Activated naive CD4-positive, alpha-beta T cell treated with anti-CD3 and anti-CD28 coated beads for 36 hours (primary cell): ENCODE data around the gene SPCS3. TPM values are rescaled to one million over a fixed set of nuclear protein-coding genes. Genes with fewer than 3 reads are reported as not detected.
"Not testable (repeated sequence)": the region's sequence is repeated elsewhere in the genome, so short reads cannot be mapped to it uniquely, and the experiment has no call there.

Source experiments
- CTCF ChIA-PET: fragments of 350-600 bp; sonication (Branson Sonifier 250); formaldehyde crosslinking; loops from one replicate; lab custom pipeline; 2021; ENCODE audit warnings: antibody characterized with exemption; lab: Charles Lee
- DNase-seq: peaks from one replicate; pipeline ENCODE4 v3.0.0-alpha.2; 2020
- H3K27ac Mint-ChIP-seq: one replicate; pipeline ENCODE4 v1.8.0; 2021; ENCODE audit warnings: mild to moderate bottlenecking, mixed read lengths
- H3K27me3 Mint-ChIP-seq: one replicate; pipeline ENCODE4 v1.8.0; 2021; ENCODE audit warnings: low read depth, mixed read lengths
- H3K36me3 Mint-ChIP-seq: one replicate; pipeline ENCODE4 v1.8.0; 2021; ENCODE audit warnings: low read depth, mixed read lengths
- H3K4me1 Mint-ChIP-seq: one replicate; pipeline ENCODE4 v1.8.0; 2021; ENCODE audit warnings: low read depth, mixed read lengths
- H3K4me3 Mint-ChIP-seq: one replicate; pipeline ENCODE4 v1.8.0; 2021; ENCODE audit warnings: mild to moderate bottlenecking, moderate library complexity, mixed read lengths
- H3K9me3 Mint-ChIP-seq: one replicate; pipeline ENCODE4 v1.8.0; 2021; ENCODE audit warnings: mixed read lengths
- intact Hi-C: fragments of 100-400 bp; cut with micrococcal nuclease; formaldehyde crosslinking; loops from one replicate; pipeline ENCODE4 v1.15.1; 2023
- total RNA-seq, 2 experiments: library from RNA; stranded (reverse); gene quantifications; one replicate each; pipeline ENCODE4 v1.2.3, GENCODE V29; 2021

The SPCS3 gene
- 100 to 1,000 TPM; 140 to 154 TPM for total RNA-seq

DNA sequence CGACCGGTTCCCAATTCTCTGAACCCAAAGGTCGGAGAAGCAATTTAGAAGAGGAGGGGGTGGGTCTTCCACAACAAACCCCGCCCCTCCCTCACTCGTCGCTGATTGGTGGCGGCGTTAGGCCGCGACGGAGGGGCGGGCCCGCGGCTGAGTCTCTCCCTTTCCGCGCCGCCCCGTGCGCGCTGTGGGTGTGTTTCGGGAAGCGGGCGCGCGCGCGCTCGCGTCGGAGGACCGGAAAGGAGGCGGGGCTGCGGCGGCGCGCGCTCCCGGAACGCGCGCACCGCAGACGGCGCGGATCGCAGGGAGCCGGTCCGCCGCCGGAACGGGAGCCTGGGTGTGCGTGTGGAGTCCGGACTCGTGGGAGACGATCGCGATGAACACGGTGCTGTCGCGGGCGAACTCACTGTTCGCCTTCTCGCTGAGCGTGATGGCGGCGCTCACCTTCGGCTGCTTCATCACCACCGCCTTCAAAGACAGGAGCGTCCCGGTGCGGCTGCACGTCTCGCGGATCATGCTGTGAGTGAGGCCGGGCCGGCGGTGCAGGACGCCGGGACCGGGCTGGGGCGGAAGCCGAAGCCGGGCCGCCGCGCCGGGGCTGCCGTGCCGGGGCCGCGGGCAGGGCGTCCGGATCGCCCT lies at the start of gene SPCS3:
SPCS3 (plus strand) TSS at position 263 of the 636 bp plus-strand sequence; CDS start at position 374, 111 bp downstream.
- H3K27ac Mint-ChIP-seq: peak within 1 kb of the TSS; percentile 92
- peak within 1 kb of the TSS; percentile 84 for H3K4me3 Mint-ChIP-seq
- DNase-seq: peak; percentile 94
- CTCF ChIA-PET: no interaction called here
- H3K9me3 Mint-ChIP-seq: no peaks in the 10 kb centered on the region
- intact Hi-C loops: loop anchor here (1.0 to 2.0 kb wide), 4 partner anchors 125 to 1123 kb away; partner anchors contain the start of genes AGA, NEIL3, SPATA4 and WDR17
- peaks cover 34% of the 10 kb centered on the region for H3K4me1 Mint-ChIP-seq
- H3K27me3 Mint-ChIP-seq: no peaks in the 10 kb centered on the region
- peaks cover 19% of the 10 kb centered on the region for H3K36me3 Mint-ChIP-seq

DNA sequence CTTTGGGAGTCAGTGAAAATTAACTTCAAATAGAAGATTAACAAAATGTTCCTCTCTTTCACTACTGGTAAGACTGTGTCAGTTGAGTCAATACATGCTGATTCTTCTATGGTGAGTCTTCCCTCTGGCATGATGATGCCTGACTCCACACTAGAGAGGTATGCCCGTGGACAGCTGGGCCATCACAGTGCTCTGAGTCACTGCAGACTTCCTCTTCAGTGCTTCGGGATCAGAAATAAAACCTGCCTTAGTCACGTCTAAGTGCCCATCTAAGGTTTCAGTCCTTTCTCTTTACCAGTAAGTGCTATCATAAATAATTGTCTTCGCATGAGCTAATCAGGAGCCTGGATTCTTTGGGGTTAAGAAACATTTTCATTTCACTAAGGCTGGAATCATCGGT lies 49.1 kb upstream of the SPCS3 start:
- CTCF ChIA-PET: interaction anchor here (0.6 kb wide), 1 partner anchor 51 kb away, joined by 3 read pairs; no protein-coding TSS in a partner anchor
- intact Hi-C loops: no loop called here
- Mint-ChIP-seq H3K9me3 (no peaks in the 10 kb centered on the region), H3K27me3 (peaks cover 2% of the 10 kb centered on the region), H3K4me3 (no peak overlapping the region), H3K27ac (no peak overlapping the region), H3K36me3 (no peaks in the 10 kb centered on the region), H3K4me1 (no peaks in the 10 kb centered on the region)
- DNase-seq: no peak

GRCh38 chr4:176271749-176272148 lies 48.0 kb upstream of the SPCS3 start:
- intact Hi-C loops: no loop called here
- H3K4me3 Mint-ChIP-seq: no peak overlapping the region
- H3K9me3 Mint-ChIP-seq: no peaks in the 10 kb centered on the region
- no peaks in the 10 kb centered on the region for H3K4me1 Mint-ChIP-seq
- H3K27me3 Mint-ChIP-seq: peaks cover 2% of the 10 kb centered on the region
- H3K27ac Mint-ChIP-seq: no peak overlapping the region
- CTCF ChIA-PET: no interaction called here
- DNase-seq: no peak
- H3K36me3 Mint-ChIP-seq: no peaks in the 10 kb centered on the region

- Mint-ChIP-seq H3K36me3 (no peaks in the 10 kb centered on the region), H3K4me3 (no peak overlapping the region), H3K9me3 (no peaks in the 10 kb centered on the region), H3K27ac (no peak overlapping the region), H3K4me1 (no peaks in the 10 kb centered on the region), H3K27me3 (peaks cover 7% of the 10 kb centered on the region)
- DNase-seq: no peak
- CTCF ChIA-PET: interaction anchor here (0.7 kb wide), 1 partner anchor 286 kb away, joined by 4 read pairs; no protein-coding TSS in a partner anchor
- intact Hi-C loops: no loop called here
Observed at GRCh38 chr4:176272799-176273198, 47.0 kb upstream of the SPCS3 start.

DNA sequence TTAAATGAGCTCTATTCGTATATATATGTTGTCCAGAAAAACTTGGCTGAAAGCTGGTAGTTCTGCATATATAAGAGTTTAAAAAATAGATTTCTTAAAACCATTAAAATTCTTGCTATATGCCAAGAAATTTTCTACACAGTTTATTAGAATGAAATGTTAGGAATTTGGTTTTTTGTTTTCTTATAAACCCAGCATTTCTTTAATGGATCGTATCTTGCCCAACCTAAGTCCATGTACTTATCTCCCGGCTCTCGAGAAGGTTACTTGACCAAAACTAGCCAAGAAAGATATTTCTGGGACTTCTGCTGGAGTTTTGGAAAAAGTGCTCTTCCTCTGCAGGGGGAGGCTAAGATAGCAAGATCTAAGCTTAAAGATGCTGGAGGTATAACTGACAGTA lies 46.0 kb upstream of the SPCS3 start:
- H3K27me3 Mint-ChIP-seq: peaks cover 7% of the 10 kb centered on the region
- no peak for DNase-seq
- H3K4me3 Mint-ChIP-seq: no peak overlapping the region
- H3K9me3 Mint-ChIP-seq: no peaks in the 10 kb centered on the region
- H3K36me3 Mint-ChIP-seq: no peaks in the 10 kb centered on the region
- CTCF ChIA-PET: interaction anchor here (0.6 kb wide), 1 partner anchor 49 kb away, joined by 3 read pairs; no protein-coding TSS in a partner anchor
- intact Hi-C loops: no loop called here
- H3K4me1 Mint-ChIP-seq: no peaks in the 10 kb centered on the region
- no peak overlapping the region for H3K27ac Mint-ChIP-seq

GRCh38 chr4:176274441-176274840 lies 45.3 kb upstream of the SPCS3 start:
- CTCF ChIA-PET: no interaction called here
- Mint-ChIP-seq H3K36me3 (no peaks in the 10 kb centered on the region), H3K4me1 (no peaks in the 10 kb centered on the region), H3K4me3 (no peak overlapping the region), H3K27ac (no peak overlapping the region), H3K9me3 (no peaks in the 10 kb centered on the region), H3K27me3 (peaks cover 8% of the 10 kb centered on the region)
- DNase-seq: no peak
- intact Hi-C loops: no loop called here

GRCh38 chr4:176276710-176277109 lies 43.1 kb upstream of the SPCS3 start:
- CTCF ChIA-PET: interaction anchor here (1.1 kb wide), 1 partner anchor 12 kb away, joined by 5 read pairs; no protein-coding TSS in a partner anchor
- Mint-ChIP-seq H3K4me3 (no peak overlapping the region), H3K27ac (no peak overlapping the region), H3K36me3 (no peaks in the 10 kb centered on the region), H3K9me3 (no peaks in the 10 kb centered on the region), H3K27me3 (peaks cover 15% of the 10 kb centered on the region), H3K4me1 (no peaks in the 10 kb centered on the region)
- intact Hi-C loops: loop anchor here (1.0 kb wide), 2 partner anchors 126 to 242 kb away; no protein-coding TSS in a partner anchor
- DNase-seq: no peak

DNA sequence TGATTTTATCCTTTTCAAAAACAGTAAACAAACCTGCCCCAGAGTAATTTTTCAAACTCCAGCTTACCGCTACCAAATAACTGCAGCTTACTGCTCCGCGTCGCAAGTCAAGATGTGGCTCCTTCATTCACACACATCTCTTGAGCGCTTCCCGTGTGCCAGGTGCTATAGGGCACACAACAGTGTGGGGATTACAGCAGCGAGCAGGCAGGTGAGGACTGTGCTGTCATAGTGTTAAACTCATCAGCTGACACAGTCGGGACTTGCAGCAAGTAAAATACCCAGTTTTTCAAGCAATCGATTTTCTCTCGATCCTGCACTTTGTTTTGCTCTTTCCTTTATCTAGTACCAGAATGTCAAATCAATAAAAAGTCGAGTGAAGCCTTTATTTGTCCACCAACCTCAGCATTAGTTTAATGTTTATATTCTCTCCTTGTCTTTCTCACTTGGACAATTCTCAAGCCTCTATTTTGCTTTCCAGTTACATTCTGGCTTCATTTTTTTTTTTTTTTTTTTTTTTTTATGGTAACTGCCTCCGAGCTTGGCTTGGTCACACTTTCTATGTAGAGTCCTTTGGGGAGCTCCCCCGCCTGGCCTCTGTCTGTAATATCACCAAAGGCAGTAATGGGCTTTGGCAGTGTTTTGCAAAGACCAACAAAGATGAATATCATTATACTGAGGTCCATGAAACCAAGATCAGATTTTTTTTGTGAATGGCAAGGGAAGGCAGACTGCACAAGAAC lies 42.4 kb upstream of the SPCS3 start:
- Mint-ChIP-seq H3K27me3 (peaks cover 15% of the 10 kb centered on the region), H3K9me3 (no peaks in the 10 kb centered on the region), H3K27ac (no peak overlapping the region), H3K4me3 (no peak overlapping the region), H3K4me1 (no peaks in the 10 kb centered on the region), H3K36me3 (no peaks in the 10 kb centered on the region)
- CTCF ChIA-PET: interaction anchor here (1.1 kb wide), 1 partner anchor 11 kb away, joined by 5 read pairs; no protein-coding TSS in a partner anchor
- peak; percentile 32 for DNase-seq
- intact Hi-C loops: loop anchor here (1.0 kb wide), 2 partner anchors 127 to 243 kb away; no protein-coding TSS in a partner anchor

DNA sequence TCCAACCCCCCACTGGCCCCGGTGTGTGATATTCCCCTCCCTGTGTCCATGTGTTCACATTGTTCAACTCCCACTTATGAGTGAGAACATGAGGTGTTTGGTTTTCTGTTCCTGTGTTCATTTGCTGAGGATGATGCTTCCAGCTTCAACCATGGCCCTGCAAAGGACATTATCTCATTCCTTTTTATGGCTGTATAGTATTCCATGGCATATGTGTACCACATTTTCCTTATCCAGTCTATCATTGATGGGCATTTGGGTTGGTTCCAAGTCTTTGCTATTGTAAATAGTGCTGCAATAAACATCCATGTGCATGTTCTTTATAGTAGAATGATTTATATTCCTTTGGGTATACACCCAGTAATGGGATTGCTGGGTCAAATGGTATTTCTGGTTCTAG lies 40.2 kb upstream of the SPCS3 start:
- H3K36me3 Mint-ChIP-seq, H3K27ac Mint-ChIP-seq, H3K9me3 Mint-ChIP-seq, intact Hi-C loops, DNase-seq, CTCF ChIA-PET, H3K4me1 Mint-ChIP-seq, H3K4me3 Mint-ChIP-seq: not testable (repeated sequence)
- H3K27me3 Mint-ChIP-seq: peaks cover 17% of the 10 kb centered on the region

DNA sequence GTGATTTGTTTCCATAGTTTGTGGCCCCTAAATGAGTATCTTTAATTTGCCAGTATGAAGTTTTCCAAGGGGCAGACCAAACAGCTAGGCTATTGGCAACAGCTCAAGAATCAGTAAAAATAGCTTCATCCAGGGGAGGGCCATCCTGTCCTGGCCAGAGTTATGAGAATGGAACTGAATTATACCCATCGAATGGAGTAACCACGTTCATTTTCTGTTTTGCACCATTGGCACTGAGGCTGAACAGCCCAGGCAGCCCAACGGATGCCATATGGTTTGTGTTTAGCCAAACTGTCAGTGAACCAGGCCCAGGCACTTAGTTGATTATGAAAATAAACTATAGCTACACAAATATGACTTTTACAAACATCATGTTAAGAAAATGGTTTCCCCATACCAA lies 33.0 kb upstream of the SPCS3 start:
- intact Hi-C loops: no loop called here
- Mint-ChIP-seq H3K4me1 (no peaks in the 10 kb centered on the region), H3K27ac (no peak overlapping the region), H3K4me3 (no peak overlapping the region), H3K9me3 (no peaks in the 10 kb centered on the region), H3K36me3 (no peaks in the 10 kb centered on the region), H3K27me3 (peaks cover 4% of the 10 kb centered on the region)
- DNase-seq: no peak
- CTCF ChIA-PET: no interaction called here

GRCh38 chr4:176287546-176287945 lies 32.2 kb upstream of the SPCS3 start:
- Mint-ChIP-seq H3K9me3 (no peaks in the 10 kb centered on the region), H3K4me3 (no peak overlapping the region), H3K27ac (no peak overlapping the region), H3K4me1 (no peaks in the 10 kb centered on the region), H3K36me3 (no peaks in the 10 kb centered on the region), H3K27me3 (peaks cover 3% of the 10 kb centered on the region)
- intact Hi-C loops: no loop called here
- no peak for DNase-seq
- CTCF ChIA-PET: interaction anchor here (1.8 kb wide), 1 partner anchor 10 kb away, joined by 5 read pairs; no protein-coding TSS in a partner anchor

DNA sequence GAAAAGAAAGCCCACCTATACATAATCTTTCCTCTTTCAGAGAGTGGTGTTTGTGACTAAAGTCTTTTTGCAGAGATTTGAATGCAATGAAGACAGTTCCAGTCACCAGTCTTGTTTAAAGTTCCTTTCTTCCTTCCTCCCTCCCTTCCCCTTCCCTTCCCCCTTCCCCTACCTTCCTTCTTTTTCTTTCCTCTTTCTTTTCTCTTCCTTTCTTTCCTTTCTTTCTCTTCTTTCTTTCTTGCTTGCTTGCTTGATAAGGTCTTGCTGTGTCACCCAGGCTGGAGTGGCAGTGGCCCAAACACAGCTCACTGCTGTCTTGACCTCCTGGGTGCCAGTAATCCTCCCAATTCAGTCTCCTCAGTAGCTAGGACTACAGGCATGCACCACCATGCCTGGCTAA lies 31.7 kb upstream of the SPCS3 start:
- no peaks in the 10 kb centered on the region for H3K9me3 Mint-ChIP-seq
- H3K4me3 Mint-ChIP-seq: no peak overlapping the region
- no peak for DNase-seq
- CTCF ChIA-PET: interaction anchor here (1.8 kb wide), 1 partner anchor 11 kb away, joined by 5 read pairs; no protein-coding TSS in a partner anchor
- no peak overlapping the region for H3K27ac Mint-ChIP-seq
- peaks cover 2% of the 10 kb centered on the region for H3K27me3 Mint-ChIP-seq
- no peaks in the 10 kb centered on the region for H3K36me3 Mint-ChIP-seq
- intact Hi-C loops: no loop called here
- H3K4me1 Mint-ChIP-seq: no peaks in the 10 kb centered on the region
